HG03175 (cell line): ENCODE data around the gene TRAM2.
A peak's percentile ranks its signal among the peaks of the same experiment; 100 is the strongest.
"Not testable (repeated sequence)": the region's sequence is repeated elsewhere in the genome, so short reads cannot be mapped to it uniquely, and the experiment has no call there.

Experiments used
- ATAC-seq: cut with Tn5 transposase; IDR thresholded peaks from one replicate; pipeline ENCODE4 v1.9.1; 2021; ENCODE audit warnings: mild to moderate bottlenecking, moderate library complexity; ENCODE audit not compliant: unreplicated experiment

The TRAM2 gene

GRCh38 chr6:52497652-52498408, 79.0 kb downstream of the TRAM2 start:
- ATAC-seq, result peak; percentile 93

GRCh38 chr6:52496631-52497030, 80.2 kb downstream of the TRAM2 start:
- ATAC-seq, result no peak

GRCh38 chr6:52495922-52496321, 80.9 kb downstream of the TRAM2 start:
- ATAC-seq, result no peak

- ATAC-seq, result no peak
Observed at GRCh38 chr6:52494298-52495072, 82.4 kb downstream of the TRAM2 start.

GRCh38 chr6:52493669-52494068, 83.2 kb downstream of the TRAM2 start:
- no peak for ATAC-seq

- ATAC-seq, result peak; percentile 79
Observed at GRCh38 chr6:52491203-52492069, 85.4 kb downstream of the TRAM2 start.

- no peak for ATAC-seq
Observed at GRCh38 chr6:52489881-52490280, 87.0 kb downstream of the TRAM2 start.

GRCh38 chr6:52483671-52484003, 93.2 kb downstream of the TRAM2 start:
- ATAC-seq, result no peak

- ATAC-seq, result no peak
Observed at GRCh38 chr6:52482903-52483670, 93.8 kb downstream of the TRAM2 start.

GRCh38 chr6:52475307-52475706, 101.6 kb downstream of the TRAM2 start:
- ATAC-seq, result no peak

GRCh38 chr6:52474173-52474572, 102.7 kb downstream of the TRAM2 start:
- no peak for ATAC-seq

GRCh38 chr6:52461194-52461593, 115.7 kb downstream of the TRAM2 start:
- not testable (repeated sequence) for ATAC-seq

GRCh38 chr6:52457096-52457495, 119.8 kb downstream of the TRAM2 start:
- no peak for ATAC-seq

GRCh38 chr6:52454556-52454955, 122.3 kb downstream of the TRAM2 start:
- ATAC-seq, result no peak
